HCT116 (cell line): ENCODE measurements around the gene ATAD2B. TPM values are rescaled to one million over a fixed set of nuclear protein-coding genes. Genes with fewer than 3 reads are reported as not detected.

ENCODE experiments used
- ATAC-seq: fragments of 200-7000 bp; cut with Tn5 transposase; 2 replicates; pipeline ENCODE4 v1.9.1; 2020; ENCODE audit warnings: mild to moderate bottlenecking, moderate library complexity
- BruUV-seq: library from RNA; stranded (reverse); fragments of 400-500 nt; replicated peaks from 2 replicates; lab custom pipeline; 2021; lab: Mats Ljungman, UMichigan
- CTCF ChIA-PET: fragments of 300-600 bp; sonication (Branson Sonifier 250); formaldehyde crosslinking; loops from one replicate; lab custom pipeline; 2021; ENCODE audit warnings: antibody characterized with exemption; lab: Charles Lee
- POLR2A ChIA-PET: fragments of 300-600, 350-600 bp; sonication (Branson Sonifier 250); formaldehyde crosslinking; loops from one replicate; lab custom pipeline; 2021; ENCODE audit warnings: antibody characterized with exemption; lab: Charles Lee
- RAD21 ChIA-PET, 2 experiments: fragments of 300-600 bp; sonication (Branson Sonifier 250); formaldehyde crosslinking; loops; one replicate each; lab custom pipeline; 2023; ENCODE audit warnings: low total read pairs in 2 of 2; ENCODE audit not compliant: uncharacterized antibody in 2 of 2, unreplicated experiment in 2 of 2, low non-redundant PET in 1 of 2; lab: Charles Lee
- DNase-seq: peaks from one replicate; pipeline ENCODE4 v3.0.0-alpha.2; 2010; ENCODE audit warnings: low read depth, low spot score
- H2AFZ ChIP-seq: fragments of 200-600 bp; shearing (Covaris generic), sonication (generic); 2 replicates; pipeline ENCODE4 v1.6.1; 2017; ENCODE audit warnings: low read depth, mixed run types, mixed read lengths, antibody characterized with exemption, low read length; ENCODE audit not compliant: poor library complexity, severe bottlenecking
- H3K27ac ChIP-seq: 2 replicates; pipeline ENCODE4 v1.5.1; 2012; ENCODE audit warnings: low read depth, low read length
- H3K27me3 ChIP-seq: fragments of 200-600 bp; sonication (generic); 2 replicates; pipeline ENCODE4 v1.6.1; 2016; ENCODE audit warnings: mixed run types, low read length, mixed read lengths; ENCODE audit not compliant: insufficient read depth
- H3K36me3 ChIP-seq, 2 experiments: fragments of 200-500 bp in 1 of 2; fragments of 200-600 bp in 1 of 2; sonication (Bioruptor generic) in 1 of 2; sonication (generic) in 1 of 2; 2 replicates each; pipeline versions ENCODE4 v1.5.1 to v1.6.1; 2014 to 2016; ENCODE audit warnings: low read length in 2 of 2, inconsistent platforms in 1 of 2, mixed read lengths in 1 of 2, mixed run types in 1 of 2; ENCODE audit not compliant: insufficient read depth in 2 of 2, control insufficient read depth in 1 of 2
- H3K4me1 ChIP-seq, 2 experiments: fragments of 200-600 bp in 1 of 2; sonication (generic) in 1 of 2; 2 replicates each; pipeline versions ENCODE4 v1.5.1 to v1.6.1; 2012 to 2017; ENCODE audit warnings: low read length in 2 of 2, inconsistent platforms in 1 of 2, mild to moderate bottlenecking in 1 of 2, mixed read lengths in 1 of 2, mixed run types in 1 of 2, moderate library complexity in 1 of 2; ENCODE audit not compliant: insufficient read depth in 2 of 2, control insufficient read depth in 1 of 2
- H3K4me2 ChIP-seq: fragments of 200-600 bp; sonication (generic); 2 replicates; pipeline ENCODE4 v1.6.1; 2017; ENCODE audit warnings: mixed run types, low read length, mixed read lengths
- H3K4me3 ChIP-seq, 2 experiments: fragments of 200-600 bp in 1 of 2; sonication (generic) in 1 of 2; replicated peaks in 1 of 2; 2 replicates each; pipeline ENCODE4 v1.5.1; 2011 to 2016; ENCODE audit warnings: low read length in 2 of 2, control low read depth in 1 of 2, low read depth in 1 of 2, mild to moderate bottlenecking in 1 of 2, mixed read lengths in 1 of 2, mixed run types in 1 of 2
- H3K79me2 ChIP-seq: fragments of 200-600 bp; sonication (generic); 2 replicates; pipeline ENCODE4 v1.6.1; 2017; ENCODE audit warnings: mild to moderate bottlenecking, mixed run types, low read length, moderate library complexity, mixed read lengths; ENCODE audit not compliant: insufficient read depth
- H3K9ac ChIP-seq: fragments of 200-600 bp; sonication (generic); 2 replicates; pipeline ENCODE4 v1.6.1; 2016; ENCODE audit warnings: low read length, mixed read lengths
- H3K9me2 ChIP-seq: fragments of 200-600 bp; sonication (generic), shearing (Covaris generic); 2 replicates; pipeline ENCODE4 v1.6.1; 2017; ENCODE audit warnings: mixed run types, mild to moderate bottlenecking, moderate library complexity; ENCODE audit not compliant: insufficient read depth
- H3K9me3 ChIP-seq, 2 experiments: fragments of 200-500 bp in 1 of 2; fragments of 200-600 bp in 1 of 2; sonication (Bioruptor generic) in 1 of 2; sonication (generic) in 1 of 2; 2 replicates each; pipeline ENCODE4 v1.6.1; 2014 to 2017; ENCODE audit warnings: low read length in 2 of 2, mixed read lengths in 2 of 2, inconsistent platforms in 1 of 2, low read depth in 1 of 2, mild to moderate bottlenecking in 1 of 2, mixed run types in 1 of 2, moderate library complexity in 1 of 2; ENCODE audit not compliant: control insufficient read depth in 1 of 2, insufficient read depth in 1 of 2
- H4K20me1 ChIP-seq: fragments of 200-600 bp; sonication (generic), shearing (Covaris generic); 2 replicates; pipeline ENCODE4 v1.6.1; 2017; ENCODE audit warnings: mixed run types, mild to moderate bottlenecking, moderate library complexity; ENCODE audit not compliant: insufficient read depth
- CBX3 ChIP-seq: IDR thresholded peaks from 2 replicates; pipeline ENCODE4 v1.6.1; 2012; ENCODE audit warnings: low read depth
- CEBPB ChIP-seq: IDR thresholded peaks from 2 replicates; pipeline ENCODE4 v1.6.1; 2012; ENCODE audit warnings: low read depth
- ELF1 ChIP-seq: IDR thresholded peaks from 2 replicates; pipeline ENCODE4 v1.6.1; 2012; ENCODE audit warnings: low read depth, borderline replicate concordance
- EZH2phosphoT487 ChIP-seq: fragments of 200-600 bp; IDR thresholded peaks from 2 replicates; pipeline ENCODE4 v1.6.1; 2018; ENCODE audit warnings: antibody characterized with exemption, borderline replicate concordance
- FOSL1 ChIP-seq: IDR thresholded peaks from 2 replicates; pipeline ENCODE4 v1.6.1; 2012; ENCODE audit warnings: low read depth
- JUND ChIP-seq: IDR thresholded peaks from 2 replicates; pipeline ENCODE4 v1.6.1; 2012
- POLR2A ChIP-seq: IDR thresholded peaks from 2 replicates; pipeline ENCODE4 v1.7.0; 2011; ENCODE audit warnings: borderline replicate concordance; ENCODE audit not compliant: insufficient read depth, insufficient read length; ENCODE audit errors: extremely low read depth
- SIN3A ChIP-seq: IDR thresholded peaks from 2 replicates; pipeline ENCODE4 v1.6.1; 2012; ENCODE audit warnings: low read depth
- SP1 ChIP-seq: IDR thresholded peaks from 2 replicates; pipeline ENCODE4 v1.6.1; 2012; ENCODE audit warnings: low read depth
- intact Hi-C: fragments of 100-400 bp; cut with micrococcal nuclease; formaldehyde crosslinking; loops from 2 replicates; pipeline ENCODE4 v1.10.0; 2022
- total RNA-seq: library from RNA; stranded (reverse); gene quantifications from one replicate; pipeline ENCODE4 v1.2.1, GENCODE V29; 2021; ENCODE audit not compliant: unreplicated experiment
- TF ChIP-seq, protein P1 (sequence below): IDR thresholded peaks from 2 replicates; pipeline ENCODE4 v1.6.1; 2011; ENCODE audit warnings: mild to moderate bottlenecking, low read length, moderate library complexity; ENCODE audit not compliant: insufficient replicate concordance; ENCODE audit errors: extremely low read depth
- TF ChIP-seq, protein P2 (sequence below): IDR thresholded peaks from 2 replicates; pipeline ENCODE4 v1.6.1; 2012
- TF ChIP-seq, protein P3 (sequence below): IDR thresholded peaks from 2 replicates; pipeline ENCODE4 v1.6.1; 2012; ENCODE audit warnings: low read depth

ATAD2B gene
- total RNA-seq, 1 experiment from 2014 or later: 9.6 TPM

DNA sequence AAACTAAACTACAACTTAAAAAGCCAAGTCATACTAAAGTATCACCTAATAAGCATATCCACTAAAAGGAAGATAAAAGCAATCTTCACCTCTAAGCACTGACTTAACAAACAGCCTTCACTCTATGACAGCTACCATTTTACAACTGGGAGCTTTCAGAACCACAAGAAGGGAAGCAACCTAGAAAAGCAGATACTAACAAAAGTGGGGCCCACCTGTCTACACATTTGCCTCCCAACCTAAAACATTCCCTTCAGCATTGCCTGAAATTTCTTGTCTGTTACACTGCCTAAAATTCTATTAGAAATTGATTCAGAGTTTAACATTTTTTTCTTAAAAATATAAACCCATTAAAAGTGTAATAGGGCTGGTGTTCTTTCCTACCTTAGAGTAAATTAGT lies 172.0 kb downstream of the ATAD2B start:
- no peaks in the 10 kb centered on the region for H3K79me2 ChIP-seq
- TF ChIP-seq, protein P1, sequence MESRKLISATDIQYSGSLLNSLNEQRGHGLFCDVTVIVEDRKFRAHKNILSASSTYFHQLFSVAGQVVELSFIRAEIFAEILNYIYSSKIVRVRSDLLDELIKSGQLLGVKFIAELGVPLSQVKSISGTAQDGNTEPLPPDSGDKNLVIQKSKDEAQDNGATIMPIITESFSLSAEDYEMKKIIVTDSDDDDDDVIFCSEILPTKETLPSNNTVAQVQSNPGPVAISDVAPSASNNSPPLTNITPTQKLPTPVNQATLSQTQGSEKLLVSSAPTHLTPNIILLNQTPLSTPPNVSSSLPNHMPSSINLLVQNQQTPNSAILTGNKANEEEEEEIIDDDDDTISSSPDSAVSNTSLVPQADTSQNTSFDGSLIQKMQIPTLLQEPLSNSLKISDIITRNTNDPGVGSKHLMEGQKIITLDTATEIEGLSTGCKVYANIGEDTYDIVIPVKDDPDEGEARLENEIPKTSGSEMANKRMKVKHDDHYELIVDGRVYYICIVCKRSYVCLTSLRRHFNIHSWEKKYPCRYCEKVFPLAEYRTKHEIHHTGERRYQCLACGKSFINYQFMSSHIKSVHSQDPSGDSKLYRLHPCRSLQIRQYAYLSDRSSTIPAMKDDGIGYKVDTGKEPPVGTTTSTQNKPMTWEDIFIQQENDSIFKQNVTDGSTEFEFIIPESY: no peak
- no peak for TF ChIP-seq POLR2A
- no peak for TF ChIP-seq FOSL1
- TF ChIP-seq, protein P2, sequence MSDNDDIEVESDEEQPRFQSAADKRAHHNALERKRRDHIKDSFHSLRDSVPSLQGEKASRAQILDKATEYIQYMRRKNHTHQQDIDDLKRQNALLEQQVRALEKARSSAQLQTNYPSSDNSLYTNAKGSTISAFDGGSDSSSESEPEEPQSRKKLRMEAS: no peak
- no peaks in the 10 kb centered on the region for H3K9me2 ChIP-seq
- no peak overlapping the region for H3K4me3 ChIP-seq
- H3K4me1 ChIP-seq: peaks cover 0 to 10% of the 10 kb centered on the region in 2 experiments; a peak in 2 of 4 replicates
- no peak overlapping the region for H3K4me2 ChIP-seq
- no peaks in the 10 kb centered on the region for H3K27me3 ChIP-seq
- no peaks in the 10 kb centered on the region for H3K36me3 ChIP-seq
- ChIA-PET POLR2A (no interaction called here), RAD21 (no interaction called here), CTCF (no interaction called here)
- ATAC-seq (no peak), DNase-seq (no peak)
- H3K9ac ChIP-seq: no peak overlapping the region
- no peak overlapping the region for H3K27ac ChIP-seq
- intact Hi-C loops: loop anchor here (5.0 kb wide), 1 partner anchor 388 kb away; no protein-coding TSS in a partner anchor
- no peaks in the 10 kb centered on the region for H3K9me3 ChIP-seq
- H4K20me1 ChIP-seq: no peaks in the 10 kb centered on the region
- no peak overlapping the region for H2AFZ ChIP-seq
- no TSS peak for BruUV-seq

DNA sequence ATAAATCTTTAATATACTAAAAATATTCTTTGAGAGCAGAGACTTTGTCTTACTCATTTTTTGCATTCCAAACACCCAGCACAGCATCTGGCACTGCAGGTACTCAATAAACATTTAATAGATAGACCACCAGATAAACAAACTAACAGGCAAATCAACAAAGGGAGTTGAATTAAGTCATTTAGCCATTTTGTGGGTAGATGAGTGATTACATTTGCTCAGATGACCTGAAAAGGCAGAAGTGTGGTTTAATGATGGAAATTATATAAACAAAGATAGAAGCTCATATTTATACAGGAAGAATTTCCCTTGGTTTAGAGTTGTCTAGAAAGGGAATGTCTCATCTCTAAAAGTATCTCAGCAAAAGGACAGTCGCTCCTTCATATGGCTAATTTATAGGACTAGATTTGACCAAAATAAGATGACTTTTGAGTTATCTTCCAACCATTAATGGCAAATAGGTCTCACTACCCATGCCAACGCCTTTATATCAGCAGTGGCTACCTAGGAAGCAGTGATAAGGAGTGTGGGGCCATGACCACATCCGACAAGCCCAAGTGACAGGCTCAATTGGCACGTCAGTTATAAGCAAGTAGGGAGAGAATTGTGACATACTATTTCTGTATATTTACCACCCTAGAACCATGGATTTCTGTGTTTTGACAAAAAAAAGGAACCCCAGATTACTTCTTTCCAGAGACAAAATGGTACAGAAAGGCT lies 173.5 kb downstream of the ATAD2B start:
- no peak overlapping the region for H3K27ac ChIP-seq
- H3K9me2 ChIP-seq: no peaks in the 10 kb centered on the region
- H3K36me3 ChIP-seq: no peaks in the 10 kb centered on the region
- H3K27me3 ChIP-seq: no peaks in the 10 kb centered on the region
- DNase-seq: no peak
- no peaks in the 10 kb centered on the region for H3K79me2 ChIP-seq
- intact Hi-C loops: no loop called here
- no peak overlapping the region for H3K9ac ChIP-seq
- peaks cover 0 to 10% of the 10 kb centered on the region in 2 experiments; a peak in 2 of 4 replicates for H3K4me1 ChIP-seq
- no peaks in the 10 kb centered on the region for H4K20me1 ChIP-seq
- no peak for ATAC-seq
- no peak overlapping the region for H2AFZ ChIP-seq
- no peak overlapping the region for H3K4me2 ChIP-seq
- ChIA-PET POLR2A (no interaction called here), CTCF (no interaction called here), RAD21 (no interaction called here)
- H3K4me3 ChIP-seq: no peak overlapping the region
- no TSS peak for BruUV-seq
- no peaks in the 10 kb centered on the region for H3K9me3 ChIP-seq
- no peak for TF ChIP-seq ELF1
- TF ChIP-seq, protein P3, sequence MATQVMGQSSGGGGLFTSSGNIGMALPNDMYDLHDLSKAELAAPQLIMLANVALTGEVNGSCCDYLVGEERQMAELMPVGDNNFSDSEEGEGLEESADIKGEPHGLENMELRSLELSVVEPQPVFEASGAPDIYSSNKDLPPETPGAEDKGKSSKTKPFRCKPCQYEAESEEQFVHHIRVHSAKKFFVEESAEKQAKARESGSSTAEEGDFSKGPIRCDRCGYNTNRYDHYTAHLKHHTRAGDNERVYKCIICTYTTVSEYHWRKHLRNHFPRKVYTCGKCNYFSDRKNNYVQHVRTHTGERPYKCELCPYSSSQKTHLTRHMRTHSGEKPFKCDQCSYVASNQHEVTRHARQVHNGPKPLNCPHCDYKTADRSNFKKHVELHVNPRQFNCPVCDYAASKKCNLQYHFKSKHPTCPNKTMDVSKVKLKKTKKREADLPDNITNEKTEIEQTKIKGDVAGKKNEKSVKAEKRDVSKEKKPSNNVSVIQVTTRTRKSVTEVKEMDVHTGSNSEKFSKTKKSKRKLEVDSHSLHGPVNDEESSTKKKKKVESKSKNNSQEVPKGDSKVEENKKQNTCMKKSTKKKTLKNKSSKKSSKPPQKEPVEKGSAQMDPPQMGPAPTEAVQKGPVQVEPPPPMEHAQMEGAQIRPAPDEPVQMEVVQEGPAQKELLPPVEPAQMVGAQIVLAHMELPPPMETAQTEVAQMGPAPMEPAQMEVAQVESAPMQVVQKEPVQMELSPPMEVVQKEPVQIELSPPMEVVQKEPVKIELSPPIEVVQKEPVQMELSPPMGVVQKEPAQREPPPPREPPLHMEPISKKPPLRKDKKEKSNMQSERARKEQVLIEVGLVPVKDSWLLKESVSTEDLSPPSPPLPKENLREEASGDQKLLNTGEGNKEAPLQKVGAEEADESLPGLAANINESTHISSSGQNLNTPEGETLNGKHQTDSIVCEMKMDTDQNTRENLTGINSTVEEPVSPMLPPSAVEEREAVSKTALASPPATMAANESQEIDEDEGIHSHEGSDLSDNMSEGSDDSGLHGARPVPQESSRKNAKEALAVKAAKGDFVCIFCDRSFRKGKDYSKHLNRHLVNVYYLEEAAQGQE: no peak
- TF ChIP-seq SP1: no peak
- no peak for TF ChIP-seq CEBPB
- TF ChIP-seq, protein P1: no peak
- no peak for TF ChIP-seq CBX3
- no peak for TF ChIP-seq SIN3A
- no peak for TF ChIP-seq JUND
- no peak for TF ChIP-seq EZH2phosphoT487
